RWPE1 (cell line): Measurements from ENCODE around the gene HDAC9.

Experiments used
- CTCF ChIA-PET: fragments of 350-600 bp; sonication (Branson Sonifier 250); formaldehyde crosslinking; extraction: SDS; loops from one replicate; lab custom pipeline; 2021; lab: Yijun Ruan, JAX
- POLR2A ChIA-PET: fragments of 400-600 bp; formaldehyde crosslinking; extraction: SDS; loops from one replicate; lab custom pipeline; 2020; ENCODE audit warnings: antibody characterized with exemption; ENCODE audit not compliant: low non-redundant PET; lab: Yijun Ruan, JAX
- DNase-seq: peaks from one replicate; pipeline ENCODE4 v3.0.0; 2012; ENCODE audit warnings: low spot score
- H3K27ac ChIP-seq: fragments of 450-650 bp; 2 replicates; pipeline ENCODE4 v1.5.1; 2017
- CTCF ChIP-seq: fragments of 450-650 bp; conservative IDR thresholded peaks from 2 replicates; pipeline ENCODE4 v1.5.1; 2017; ENCODE audit warnings: low read depth, mild to moderate bottlenecking

The HDAC9 gene

GRCh38 chr7:18844735-18845134, 349.2 kb downstream of the HDAC9 start:
- no peak for TF ChIP-seq CTCF
- POLR2A ChIA-PET: no interaction called here
- H3K27ac ChIP-seq: no peak overlapping the region
- CTCF ChIA-PET: no interaction called here
- no peak for DNase-seq

- TF ChIP-seq CTCF: no peak
- ChIA-PET POLR2A (no interaction called here), CTCF (no interaction called here)
- no peak overlapping the region for H3K27ac ChIP-seq
- DNase-seq: no peak
Observed at GRCh38 chr7:18845700-18846099, 350.2 kb downstream of the HDAC9 start.

GRCh38 chr7:18846765-18847215, 351.2 kb downstream of the HDAC9 start:
- no peak for DNase-seq
- CTCF ChIA-PET: interaction anchor here (0.6 kb wide), 2 partner anchors 172 to 743 kb away, joined by 3 to 5 read pairs; no protein-coding TSS in a partner anchor
- POLR2A ChIA-PET: no interaction called here
- no peak for TF ChIP-seq CTCF
- H3K27ac ChIP-seq: no peak overlapping the region

- no peak for DNase-seq
- no peak for TF ChIP-seq CTCF
- POLR2A ChIA-PET: no interaction called here
- CTCF ChIA-PET: no interaction called here
- no peak overlapping the region for H3K27ac ChIP-seq
Observed at GRCh38 chr7:18849130-18849529, 353.6 kb downstream of the HDAC9 start.

- ChIA-PET CTCF (interaction anchor here (0.6 kb wide), 1 partner anchor 822 kb away, joined by 4 read pairs; no protein-coding TSS in a partner anchor), POLR2A (no interaction called here)
- no peak for DNase-seq
- no peak overlapping the region for H3K27ac ChIP-seq
- no peak for TF ChIP-seq CTCF
Observed at GRCh38 chr7:18855796-18856195, 360.2 kb downstream of the HDAC9 start.

GRCh38 chr7:18858232-18858631, 362.7 kb downstream of the HDAC9 start:
- CTCF ChIA-PET: no interaction called here
- no peak for TF ChIP-seq CTCF
- POLR2A ChIA-PET: no interaction called here

More at GRCh38 chr7:18858232-18858631, 362.7 kb downstream of the HDAC9 start:
- no peak overlapping the region for H3K27ac ChIP-seq
- no peak for DNase-seq
